Measurements from ENCODE around the gene GPATCH1.

DNA sequence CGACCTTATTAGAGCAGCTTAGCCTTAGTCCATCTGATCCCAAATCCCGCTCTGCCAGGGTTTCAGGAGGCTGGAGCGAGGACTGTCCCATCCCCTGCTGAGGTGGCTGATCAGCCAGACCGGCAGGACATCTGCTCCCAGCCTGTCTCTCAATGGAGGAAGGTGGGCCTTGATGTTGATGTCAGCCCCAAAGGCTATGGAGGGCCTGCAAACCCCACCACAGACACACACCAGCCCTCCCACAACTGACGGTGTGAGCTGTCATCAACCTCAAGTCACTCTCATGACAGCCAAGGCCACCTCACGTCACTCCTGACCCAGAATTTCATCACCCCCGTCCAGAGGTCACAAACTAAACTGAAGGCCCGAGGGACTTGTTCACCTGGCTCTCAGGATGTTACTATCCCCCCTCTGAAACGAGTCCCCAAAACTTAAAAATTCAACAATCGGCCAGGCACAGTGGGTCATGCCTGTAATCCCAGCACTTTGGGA, 41.8 kb upstream of the GPATCH1 start:
- TF ChIP-seq, protein P1, sequence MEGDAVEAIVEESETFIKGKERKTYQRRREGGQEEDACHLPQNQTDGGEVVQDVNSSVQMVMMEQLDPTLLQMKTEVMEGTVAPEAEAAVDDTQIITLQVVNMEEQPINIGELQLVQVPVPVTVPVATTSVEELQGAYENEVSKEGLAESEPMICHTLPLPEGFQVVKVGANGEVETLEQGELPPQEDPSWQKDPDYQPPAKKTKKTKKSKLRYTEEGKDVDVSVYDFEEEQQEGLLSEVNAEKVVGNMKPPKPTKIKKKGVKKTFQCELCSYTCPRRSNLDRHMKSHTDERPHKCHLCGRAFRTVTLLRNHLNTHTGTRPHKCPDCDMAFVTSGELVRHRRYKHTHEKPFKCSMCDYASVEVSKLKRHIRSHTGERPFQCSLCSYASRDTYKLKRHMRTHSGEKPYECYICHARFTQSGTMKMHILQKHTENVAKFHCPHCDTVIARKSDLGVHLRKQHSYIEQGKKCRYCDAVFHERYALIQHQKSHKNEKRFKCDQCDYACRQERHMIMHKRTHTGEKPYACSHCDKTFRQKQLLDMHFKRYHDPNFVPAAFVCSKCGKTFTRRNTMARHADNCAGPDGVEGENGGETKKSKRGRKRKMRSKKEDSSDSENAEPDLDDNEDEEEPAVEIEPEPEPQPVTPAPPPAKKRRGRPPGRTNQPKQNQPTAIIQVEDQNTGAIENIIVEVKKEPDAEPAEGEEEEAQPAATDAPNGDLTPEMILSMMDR (conservative IDR thresholded peaks at IDR 0.05; ENCODE audit: low read length): no peak
- TF ChIP-seq EZH2phosphoT487 (IDR thresholded peaks at IDR 0.05; ENCODE audit: borderline replicate concordance, low read depth, low read length): no peak

Measured in OCI-LY7 (cell line).